ENCODE data around the gene CD82. TPM values are rescaled to one million over a fixed set of nuclear protein-coding genes. Genes with fewer than 3 reads are reported as not detected.

The CD82 gene
- total RNA-seq, 4 donors from 2014 or later: 77.6 to 155 (median 118) TPM

DNA sequence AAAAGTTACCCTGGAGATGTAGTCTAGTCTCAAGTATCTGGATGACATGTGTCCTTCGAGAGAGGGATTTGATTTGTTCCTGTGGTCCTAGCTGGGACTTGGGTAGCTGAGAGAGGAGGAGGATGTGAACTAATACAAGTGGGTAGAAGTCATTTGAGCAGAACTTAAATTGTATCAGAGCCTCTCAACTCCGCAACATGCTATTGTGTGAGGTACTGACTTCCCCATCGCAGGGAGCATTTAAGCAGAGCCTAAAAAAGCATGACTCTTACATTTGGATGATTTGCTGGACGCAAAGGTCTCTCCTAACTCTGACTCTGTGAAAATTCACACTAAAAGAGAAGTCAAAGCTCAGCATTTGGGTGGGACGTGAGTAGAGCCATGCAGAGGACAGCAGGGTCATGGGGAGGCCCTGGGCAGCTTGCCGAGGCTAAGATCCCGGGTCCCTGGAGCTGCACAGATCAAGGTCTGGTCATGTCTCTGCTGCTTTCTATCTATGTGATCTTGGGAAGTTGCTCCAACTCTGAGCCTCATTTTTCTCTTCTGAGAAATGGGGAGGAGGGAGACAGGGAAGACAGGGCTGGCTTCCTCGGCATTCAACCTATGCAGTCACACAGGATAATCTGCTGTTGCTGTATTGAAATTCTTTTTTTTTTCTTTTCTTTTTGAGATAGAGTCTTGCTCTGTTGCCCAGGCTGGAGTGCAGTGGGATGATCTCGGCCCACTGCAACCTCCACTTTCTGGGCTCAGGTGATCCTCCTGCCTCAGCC lies 44.9 kb downstream of the CD82 start:
- no peak for DNase-seq (ENCODE audit: low spot score in 2 of 2)
- Histone ChIP-seq H3K27me3 (no peaks in the 10 kb centered on the region), H3K4me3 (no peak overlapping the region), H3K4me1 (peaks cover 33% of the 10 kb centered on the region), H3K9me3 (no peaks in the 10 kb centered on the region), H3K36me3 (peaks cover 36% of the 10 kb centered on the region), H3K27ac (no peak overlapping the region)
- no peak for TF ChIP-seq POLR2A (IDR thresholded peaks at IDR 0.05)
- no peak for TF ChIP-seq EP300 (IDR thresholded peaks at IDR 0.05)
- TF ChIP-seq, protein P1, sequence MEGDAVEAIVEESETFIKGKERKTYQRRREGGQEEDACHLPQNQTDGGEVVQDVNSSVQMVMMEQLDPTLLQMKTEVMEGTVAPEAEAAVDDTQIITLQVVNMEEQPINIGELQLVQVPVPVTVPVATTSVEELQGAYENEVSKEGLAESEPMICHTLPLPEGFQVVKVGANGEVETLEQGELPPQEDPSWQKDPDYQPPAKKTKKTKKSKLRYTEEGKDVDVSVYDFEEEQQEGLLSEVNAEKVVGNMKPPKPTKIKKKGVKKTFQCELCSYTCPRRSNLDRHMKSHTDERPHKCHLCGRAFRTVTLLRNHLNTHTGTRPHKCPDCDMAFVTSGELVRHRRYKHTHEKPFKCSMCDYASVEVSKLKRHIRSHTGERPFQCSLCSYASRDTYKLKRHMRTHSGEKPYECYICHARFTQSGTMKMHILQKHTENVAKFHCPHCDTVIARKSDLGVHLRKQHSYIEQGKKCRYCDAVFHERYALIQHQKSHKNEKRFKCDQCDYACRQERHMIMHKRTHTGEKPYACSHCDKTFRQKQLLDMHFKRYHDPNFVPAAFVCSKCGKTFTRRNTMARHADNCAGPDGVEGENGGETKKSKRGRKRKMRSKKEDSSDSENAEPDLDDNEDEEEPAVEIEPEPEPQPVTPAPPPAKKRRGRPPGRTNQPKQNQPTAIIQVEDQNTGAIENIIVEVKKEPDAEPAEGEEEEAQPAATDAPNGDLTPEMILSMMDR (IDR thresholded peaks at IDR 0.05): no peak
- TF ChIP-seq POLR2AphosphoS5 (IDR thresholded peaks at IDR 0.05): no peak
- WGBS: 91% methylated on average over 9 of the region's 9 CpGs

DNA sequence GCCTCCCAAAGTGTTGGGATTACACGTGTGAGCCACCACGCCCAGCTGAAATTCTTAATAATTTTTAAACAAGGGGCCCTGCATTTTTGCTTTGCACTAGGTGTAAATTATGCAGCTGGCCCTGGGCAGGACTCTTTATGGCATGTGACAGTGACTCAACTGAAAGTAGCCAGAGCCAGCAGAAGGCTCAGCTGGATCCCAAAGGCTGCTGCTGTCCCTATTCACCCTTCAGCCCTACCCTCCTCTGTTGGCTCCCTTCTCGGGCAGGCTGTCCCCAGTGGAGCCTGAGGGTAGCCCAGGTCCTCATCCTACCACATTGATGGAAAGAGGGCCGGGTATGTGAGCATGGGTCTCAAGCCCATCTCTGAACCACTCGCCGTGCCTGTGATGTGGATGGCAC lies 45.6 kb downstream of the CD82 start:
- peaks cover 36% of the 10 kb centered on the region for H3K36me3 ChIP-seq
- DNase-seq (ENCODE audit: low spot score in 2 of 2): no peak
- WGBS: 76% methylated on average over 6 of the region's 6 CpGs
- H3K4me1 ChIP-seq: peaks cover 33% of the 10 kb centered on the region
- no peak overlapping the region for H3K4me3 ChIP-seq
- H3K27me3 ChIP-seq: no peaks in the 10 kb centered on the region
- TF ChIP-seq POLR2A (IDR thresholded peaks at IDR 0.05) (no peak), EP300 (IDR thresholded peaks at IDR 0.05) (no peak), POLR2AphosphoS5 (IDR thresholded peaks at IDR 0.05) (no peak)
- TF ChIP-seq, protein P1 (IDR thresholded peaks at IDR 0.05): no peak
- no peak overlapping the region for H3K27ac ChIP-seq
- H3K9me3 ChIP-seq: no peaks in the 10 kb centered on the region

DNA sequence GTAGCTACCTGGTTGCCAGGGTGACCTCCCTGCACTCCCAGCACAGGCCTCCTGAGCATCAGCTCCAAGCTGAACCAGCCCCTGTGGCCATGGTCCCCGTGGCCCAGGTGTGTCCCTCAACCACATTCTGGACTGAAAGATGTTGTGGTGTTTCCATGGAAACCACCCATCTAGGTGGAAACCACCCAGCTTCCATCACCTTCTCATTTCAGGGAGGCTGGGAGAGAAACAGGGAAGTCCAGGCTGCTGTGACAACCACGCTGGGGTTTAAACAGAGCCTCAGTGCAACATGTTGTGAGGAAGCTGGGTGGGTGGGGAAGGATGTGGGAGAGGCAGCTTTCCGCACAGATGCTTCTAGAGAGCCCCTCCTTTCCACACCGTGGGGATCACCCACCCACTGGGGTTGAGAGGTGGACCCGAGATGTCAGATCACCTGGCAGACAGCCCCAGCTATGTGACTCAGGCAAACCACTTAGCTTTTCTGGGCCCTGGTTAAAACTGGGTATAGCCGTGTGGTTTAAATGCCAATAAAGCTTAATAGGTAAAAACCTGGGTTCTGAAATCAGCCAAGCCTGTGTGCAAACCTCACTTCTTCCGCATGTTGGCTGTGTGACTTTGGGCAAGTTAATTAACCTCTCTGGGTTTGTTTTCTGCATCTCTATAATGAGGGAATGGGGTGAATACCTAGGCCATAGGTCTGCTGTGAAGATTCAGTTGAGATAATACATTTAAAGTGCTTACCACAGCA lies 46.4 kb downstream of the CD82 start:
- H3K36me3 ChIP-seq: peaks cover 32% of the 10 kb centered on the region
- no peaks in the 10 kb centered on the region for H3K27me3 ChIP-seq
- H3K4me1 ChIP-seq: peaks cover 33% of the 10 kb centered on the region
- no peak overlapping the region for H3K27ac ChIP-seq
- WGBS: 38% methylated on average over 5 of the region's 7 CpGs
- no peak overlapping the region for H3K4me3 ChIP-seq
- no peak for DNase-seq (ENCODE audit: low spot score in 2 of 2)
- TF ChIP-seq, protein P1 (IDR thresholded peaks at IDR 0.05): no peak
- TF ChIP-seq POLR2AphosphoS5 (IDR thresholded peaks at IDR 0.05): no peak
- no peaks in the 10 kb centered on the region for H3K9me3 ChIP-seq

DNA sequence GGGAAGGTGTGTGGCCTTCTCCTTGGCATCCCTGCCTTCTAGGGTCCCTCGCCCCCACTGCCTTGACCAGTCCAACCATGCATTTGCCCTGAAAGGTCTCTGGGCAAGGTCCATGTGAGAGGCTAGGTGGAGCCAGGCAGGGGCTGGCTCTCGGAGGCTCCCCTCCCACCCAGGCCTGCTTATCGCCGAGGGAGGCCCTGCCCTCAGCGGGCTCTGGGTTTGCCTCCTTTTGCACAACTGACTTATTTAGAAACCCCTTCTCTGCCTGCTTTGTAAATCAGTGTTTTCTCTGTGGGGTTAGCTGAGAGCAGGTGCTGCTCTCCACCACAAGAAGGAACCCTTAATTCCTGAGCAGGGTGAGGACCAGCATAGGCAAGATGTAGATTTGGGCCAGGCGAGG lies 47.7 kb downstream of the CD82 start:
- no peaks in the 10 kb centered on the region for H3K27me3 ChIP-seq
- peaks cover 24% of the 10 kb centered on the region for H3K4me1 ChIP-seq
- H3K36me3 ChIP-seq: peaks cover 27% of the 10 kb centered on the region
- TF ChIP-seq, protein P1 (IDR thresholded peaks at IDR 0.05): no peak
- TF ChIP-seq POLR2A (IDR thresholded peaks at IDR 0.05) (no peak), POLR2AphosphoS5 (IDR thresholded peaks at IDR 0.05) (no peak), EP300 (IDR thresholded peaks at IDR 0.05) (no peak)
- DNase-seq (ENCODE audit: low spot score in 2 of 2): no peak
- H3K9me3 ChIP-seq: no peaks in the 10 kb centered on the region
- no peak overlapping the region for H3K4me3 ChIP-seq
- no peak overlapping the region for H3K27ac ChIP-seq
- WGBS: 92% methylated on average over 6 of the region's 6 CpGs

DNA sequence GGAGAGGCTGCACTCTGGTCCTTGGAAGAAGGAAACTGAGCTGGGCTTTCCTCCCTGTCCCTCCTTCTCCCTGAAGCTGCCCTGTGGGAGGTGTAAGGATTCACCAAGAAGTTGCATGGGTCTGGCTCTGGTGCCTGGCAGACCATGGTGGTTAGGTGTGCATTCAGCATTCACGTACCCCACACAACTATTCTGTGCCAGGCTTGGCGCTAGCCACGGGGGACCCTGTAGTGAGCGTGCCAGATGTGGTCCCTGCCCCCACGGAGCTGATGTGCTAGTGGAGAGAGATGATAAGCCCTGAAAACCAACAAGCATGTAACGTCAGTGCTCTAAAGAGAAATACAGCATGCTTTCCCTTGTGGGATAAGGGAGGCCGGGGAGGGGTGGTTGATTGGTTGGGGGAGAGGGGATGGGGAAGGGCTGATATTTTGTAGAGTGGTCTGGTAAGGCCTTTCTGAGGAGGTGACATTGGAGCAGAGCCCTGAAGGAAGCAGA lies 48.9 kb downstream of the CD82 start:
- WGBS: 91% methylated on average over 7 of the region's 7 CpGs
- no peak overlapping the region for H3K4me3 ChIP-seq
- H3K9me3 ChIP-seq: no peaks in the 10 kb centered on the region
- H3K36me3 ChIP-seq: peaks cover 34% of the 10 kb centered on the region
- DNase-seq (ENCODE audit: low spot score in 2 of 2): no peak
- TF ChIP-seq, protein P1 (IDR thresholded peaks at IDR 0.05): no peak
- no peak for TF ChIP-seq POLR2A (IDR thresholded peaks at IDR 0.05)
- TF ChIP-seq EP300 (IDR thresholded peaks at IDR 0.05): no peak
- TF ChIP-seq POLR2AphosphoS5 (IDR thresholded peaks at IDR 0.05): no peak
- H3K27ac ChIP-seq: no peak overlapping the region
- peaks cover 14% of the 10 kb centered on the region for H3K4me1 ChIP-seq
- H3K27me3 ChIP-seq: no peaks in the 10 kb centered on the region
